Heart left ventricle (tissue), 16 donors: ENCODE data around the gene CLDN7. TPM values are rescaled to one million over a fixed set of nuclear protein-coding genes. Genes with fewer than 3 reads are reported as not detected.

Source experiments
- ATAC-seq, 4 donors: fragments of 200-7000 bp; cut with Tn5 transposase; one replicate each; pipeline ENCODE4 v1.9.1; 2020 to 2022; ENCODE audit warnings: moderate library complexity in 4 of 4, mild to moderate bottlenecking in 3 of 4, moderate number of reproducible peaks in 1 of 4
- DNase-seq, 5 donors: peaks; one replicate each; pipeline ENCODE4 v3.0.0-alpha.2; 2020
- H3K27ac ChIP-seq, 12 donors: fragments of 200-600 bp; sonication (generic) in 4 of 12; one replicate each; pipeline versions ENCODE4 v1.5.0 to v1.8.0; 2016 to 2022; ENCODE audit warnings: mild to moderate bottlenecking in 2 of 12
- H3K27me3 ChIP-seq, 9 donors: fragments of 200-600 bp; sonication (generic) in 2 of 9; one replicate each; pipeline versions ENCODE4 v1.5.1 to v1.8.0; 2016 to 2022; ENCODE audit warnings: mild to moderate bottlenecking in 3 of 9
- H3K36me3 ChIP-seq, 9 donors: fragments of 200-600 bp; sonication (generic) in 2 of 9; one replicate each; pipeline versions ENCODE4 v1.5.0 to v1.8.0; 2018 to 2022; ENCODE audit warnings: mild to moderate bottlenecking in 2 of 9
- H3K4me1 ChIP-seq, 12 donors: fragments of 200-600 bp; sonication (generic) in 4 of 12; one replicate each; pipeline versions ENCODE4 v1.5.0 to v1.8.0; 2016 to 2022; ENCODE audit warnings: mild to moderate bottlenecking in 3 of 12
- H3K4me3 ChIP-seq, 12 donors: fragments of 200-600 bp; sonication (generic) in 4 of 12; one replicate each; pipeline versions ENCODE4 v1.5.0 to v1.8.0; 2017 to 2022; ENCODE audit warnings: mild to moderate bottlenecking in 9 of 12, moderate library complexity in 4 of 12
- H3K9me3 ChIP-seq, 12 donors: fragments of 200-600 bp; sonication (generic) in 4 of 12; one replicate each; pipeline versions ENCODE4 v1.5.0 to v1.8.0; 2016 to 2022; ENCODE audit warnings: mild to moderate bottlenecking in 1 of 12
- CTCF ChIP-seq, 12 donors: fragments of 200-600 bp; sonication (generic) in 4 of 12; IDR thresholded peaks; one replicate each; pipeline versions ENCODE4 v1.5.0 to v1.8.0; 2018 to 2022; ENCODE audit warnings: antibody characterized with exemption in 12 of 12, mild to moderate bottlenecking in 5 of 12
- POLR2A ChIP-seq, 2 donors: fragments of 450-650 bp; IDR thresholded peaks; one replicate each; pipeline ENCODE4 v1.6.1; 2017; ENCODE audit warnings: antibody characterized with exemption in 2 of 2, mild to moderate bottlenecking in 2 of 2, moderate library complexity in 2 of 2
- WGBS, 4 donors: extraction: QIAGEN DNeasy Blood & Tissue Kit in 2 of 4; methylation state at CpG; one replicate each; pipeline versions ENCODE4 v1.1.5 to v1.1.7; 2013 to 2018; 5-methylcytosine and 5-hydroxymethylcytosine counted together
- intact Hi-C, 10 donors: fragments of 100-400 bp; cut with DNase I; formaldehyde crosslinking; loops; one replicate each; pipeline versions ENCODE4 v1.11.1 to v1.14.2; 2022
- polyA plus RNA-seq, 2 donors: library from polyadenylated mRNA; stranded (reverse); fragments of 200-250 nt; gene quantifications; one replicate each; pipeline ENCODE4 v1.2.3, GENCODE V29; 2013
- total RNA-seq, 9 donors: library from RNA; depleted of rRNA in 2 of 9; stranded (reverse); fragments of >200 nt in 2 of 9; fragmentation: NEBNext Ultra II Directional in 3 of 9; extraction: Animal tissue kit (Norgen Biotek cat#: 25700) in 3 of 9; gene quantifications; one replicate each; pipeline versions ENCODE4 v1.1.0 to v1.2.4, GENCODE V29; 2016 to 2023
- donor health status: ischemic (EF 13 %, LVEDD 7.1; RV severe dilation, severe dysfunction).
- donor health status: healthy with polysubstance abuse.
- donor health status: DM: no; HTN: yes; CAD: no.
- donor health status: DM: no; HTN: no; CAD: no.
- donor health status: ischemic (EF 25% LVEDD 6.9; RV normal size, moderate dysfunction).
- donor health status: ischemic (EF 25% LVEDD 5.7; RV mildly dilated, moderate dysfunction).
- donor health status: healthy.
- donor health status: DM: yes; HTN: yes; CAD: no.
- donor health status: ischemic (EF 35%, LVEDD 5.7; RV mildly dilated, moderate dysfunction).
- donor health status: nonischemic (EF 11% LVEDD 7.7; RV severe dilation, severe dysfunction).
- donor health status: DM: yes; HTN: yes; CAD: no.
- donor health status: PGD.
- donor health status: ischemic (EF 29% LVEDD 5.4; RV normal size, mild dysfunction).
- donor health status: nonischemic (EF 23%, LVEDD 6.1; RV moderate dilation, normal function).

CLDN7 gene
- total and polyA plus RNA-seq, 11 donors: 0.36 to 2.6 (median 1.3) TPM; not detected in 2

- intact Hi-C loops: loop anchor here in 2 of 10 donors (10.0 kb wide), 2 partner anchors 334 to 604 kb away; partner anchors contain the start of gene CD68 (in 1 of the 2)
- ATAC-seq (no peak), DNase-seq (no peak)
These were observed 21.1 kb downstream of the CLDN7 start for GRCh38 chr17:7241090-7241733.

GRCh38 chr17:7240375-7240774 lies 21.9 kb downstream of the CLDN7 start:
- intact Hi-C loops: loop anchor here in 2 of 10 donors (10.0 kb wide), 2 partner anchors 334 to 604 kb away; partner anchors contain the start of gene CD68 (in 1 of the 2)
- peak overlapping the region in 10 of 12 donors; percentile 0 to 93 (median 83) for H3K4me3 ChIP-seq
- H3K27me3 ChIP-seq: no peaks in the 10 kb centered on the region
- peaks cover 0 to 50% (median 43%) of the 10 kb centered on the region in 9 donors for H3K36me3 ChIP-seq
- 65 to 77% (median 71%) methylated on average over 4 of the region's 4 CpGs for WGBS, 4 donors
- DNase-seq (peak in 1 of 5 donors; percentile 25), ATAC-seq (no peak)
- H3K4me1 ChIP-seq: peaks cover 5 to 49% (median 33%) of the 10 kb centered on the region in 12 donors
- peak overlapping the region in 11 of 12 donors; percentile 3 to 97 (median 92) for H3K27ac ChIP-seq
- H3K9me3 ChIP-seq: no peaks in the 10 kb centered on the region
- TF ChIP-seq CTCF (IDR thresholded peaks at IDR 0.05): no peak
- TF ChIP-seq POLR2A (IDR thresholded peaks at IDR 0.05): no peak

More at GRCh38 chr17:7241090-7241733, 21.1 kb downstream of the CLDN7 start:
- Histone ChIP-seq H3K27me3 (no peaks in the 10 kb centered on the region), H3K9me3 (no peaks in the 10 kb centered on the region), H3K36me3 (peaks cover 0 to 50% (median 43%) of the 10 kb centered on the region in 9 donors), H3K4me1 (peaks cover 5 to 42% (median 32%) of the 10 kb centered on the region in 12 donors), H3K27ac (peak overlapping the region; percentile 91 to 99 (median 97)), H3K4me3 (peak overlapping the region; percentile 53 to 95 (median 84))
- TF ChIP-seq CTCF (IDR thresholded peaks at IDR 0.05) (no peak), POLR2A (IDR thresholded peaks at IDR 0.05) (no peak)
- WGBS, 4 donors: 33 to 38% (median 36%) methylated on average over 9 of the region's 9 CpGs

GRCh38 chr17:7239091-7240027 lies 22.9 kb downstream of the CLDN7 start, which contains the start of gene PHF23:
Gene PHF23 (minus strand): TSS chr17:7239457. CDS start chr17:7239279, 178 bp downstream.
- WGBS, 4 donors: 1 to 2% (median 1%) methylated on average over 53 to 72 of the region's 72 CpGs
- H3K4me1 ChIP-seq: peaks cover 5 to 58% (median 40%) of the 10 kb centered on the region in 12 donors

More at GRCh38 chr17:7239091-7240027, 22.9 kb downstream of the CLDN7 start, which contains the start of gene PHF23:
- peak in 1 of 12 donors; percentile 9 for TF ChIP-seq CTCF (IDR thresholded peaks at IDR 0.05)
- TF ChIP-seq POLR2A (IDR thresholded peaks at IDR 0.05): peak in 1 of 2 donors; percentile 56
- Histone ChIP-seq H3K36me3 (peaks cover 0 to 46% (median 35%) of the 10 kb centered on the region in 9 donors), H3K9me3 (no peaks in the 10 kb centered on the region), H3K4me3 (peak within 1 kb of the TSS; percentile 66 to 98 (median 90)), H3K27ac (peak within 1 kb of the TSS; percentile 81 to 98 (median 94)), H3K27me3 (no peaks in the 10 kb centered on the region)
- intact Hi-C loops: loop anchor here in 4 of 10 donors (1.0 to 10.0 kb wide), 5 partner anchors 13 to 605 kb away; partner anchors contain the start of genes CD68 (in 2 of the 4), EIF5A (in 1 of the 4), ELP5 (in 1 of the 4) and POLR2A (in 1 of the 4)
- DNase-seq (peak; percentile 99 to 100 (median 99)), ATAC-seq (peak; percentile 79 to 86 (median 84))
